Upper lobe of left lung (tissue), 6 donors: ENCODE data around the gene MAP3K12. TPM values are rescaled to one million over a fixed set of nuclear protein-coding genes. Genes with fewer than 3 reads are reported as not detected.

Experiments
- ATAC-seq, 2 donors: fragments of 200-7000 bp; cut with Tn5 transposase; one replicate each; pipeline ENCODE4 v1.9.1; 2022; ENCODE audit warnings: mild to moderate bottlenecking in 2 of 2, moderate library complexity in 2 of 2; ENCODE audit not compliant: low FRiP score in 2 of 2
- DNase-seq, 2 donors: peaks; one replicate each; pipeline ENCODE4 v3.0.0-alpha.2; 2019 to 2020
- H3K27ac ChIP-seq, 4 donors: fragments of 200-600 bp; sonication (generic); one replicate each; pipeline ENCODE4 v1.5.1; 2016 to 2019
- H3K27me3 ChIP-seq, 4 donors: fragments of 200-600 bp; sonication (generic); one replicate each; pipeline ENCODE4 v1.5.1; 2017 to 2019
- H3K36me3 ChIP-seq, 4 donors: fragments of 200-600 bp; sonication (generic); one replicate each; pipeline ENCODE4 v1.5.1; 2016 to 2019
- H3K4me1 ChIP-seq, 4 donors: fragments of 200-600 bp; sonication (generic); one replicate each; pipeline ENCODE4 v1.5.1; 2018 to 2019
- H3K4me3 ChIP-seq, 4 donors: fragments of 200-600 bp; sonication (generic); one replicate each; pipeline ENCODE4 v1.5.1; 2017 to 2019; ENCODE audit warnings: mild to moderate bottlenecking in 2 of 4, moderate library complexity in 1 of 4
- H3K9me3 ChIP-seq, 4 donors: fragments of 200-600 bp; sonication (generic); one replicate each; pipeline ENCODE4 v1.5.1; 2018 to 2019
- EP300 ChIP-seq, 4 donors: sonication (generic); formaldehyde crosslinking; IDR thresholded peaks; one replicate each; pipeline ENCODE4 v1.5.1; 2017; ENCODE audit warnings: antibody characterized with exemption in 4 of 4, control low read depth in 2 of 4
- POLR2A ChIP-seq, 4 donors: fragments of 450-650 bp; IDR thresholded peaks; one replicate each; pipeline ENCODE4 v1.5.1; 2016 to 2017; ENCODE audit warnings: antibody characterized with exemption in 4 of 4, mild to moderate bottlenecking in 2 of 4
- POLR2AphosphoS5 ChIP-seq, 2 donors: sonication (generic); formaldehyde crosslinking; IDR thresholded peaks; one replicate each; pipeline ENCODE4 v1.5.1; 2017; ENCODE audit warnings: antibody characterized with exemption in 2 of 2
- WGBS, 2 donors: methylation state at CpG; one replicate each; pipeline ENCODE4 v1.1.5; 2017 to 2018; 5-methylcytosine and 5-hydroxymethylcytosine counted together
- total RNA-seq, 6 donors: library from RNA; depleted of rRNA in 4 of 6; stranded (reverse); fragments of >200 nt in 4 of 6; gene quantifications; one replicate each; pipeline versions ENCODE4 v1.1.0 to v1.2.1, GENCODE V29; 2016 to 2021
- TF ChIP-seq, protein P1 (sequence below), 6 experiments: fragments of 450-650 bp in 4 of 6; fragments of 200-600 bp in 2 of 6; sonication (generic) in 2 of 6; IDR thresholded peaks; one replicate each; pipeline ENCODE4 v1.5.1; 2016 to 2019; ENCODE audit warnings: antibody characterized with exemption in 6 of 6
- donor health status: DM: no; HTN: no; CAD: no; lungs with moderate emphysema.
- donor health status: DM: no; HTN: yes; CAD: no; lungs with severe emphysema.

MAP3K12 gene
- total RNA-seq, 6 donors from 2014 or later: 9.6 to 87.0 (median 17.4) TPM

DNA sequence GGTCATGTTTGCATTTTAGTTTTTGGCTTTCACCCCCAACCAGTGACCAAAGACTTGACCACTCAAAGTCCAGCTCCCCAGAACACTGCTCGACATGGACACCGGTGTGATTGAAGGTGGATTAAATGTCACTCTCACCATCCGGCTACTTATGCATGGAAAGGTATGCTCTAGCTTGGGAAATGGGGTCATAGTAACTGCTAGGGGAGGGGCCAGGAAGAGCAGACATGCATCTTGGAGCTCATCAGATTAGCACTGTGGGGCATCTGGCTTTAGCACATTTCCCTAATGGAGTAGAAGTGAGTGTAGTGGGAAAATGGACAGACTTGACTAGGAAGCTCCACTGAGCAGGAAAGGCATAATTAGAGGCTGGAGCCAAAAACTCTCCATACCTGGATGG lies 44.6 kb downstream of the MAP3K12 start:
- 59 to 65% methylated on average over 3 of the region's 3 CpGs for WGBS, 2 donors
- TF ChIP-seq EP300 (IDR thresholded peaks at IDR 0.05) (no peak), POLR2AphosphoS5 (IDR thresholded peaks at IDR 0.05) (no peak), POLR2A (IDR thresholded peaks at IDR 0.05) (no peak)
- TF ChIP-seq, protein P1, sequence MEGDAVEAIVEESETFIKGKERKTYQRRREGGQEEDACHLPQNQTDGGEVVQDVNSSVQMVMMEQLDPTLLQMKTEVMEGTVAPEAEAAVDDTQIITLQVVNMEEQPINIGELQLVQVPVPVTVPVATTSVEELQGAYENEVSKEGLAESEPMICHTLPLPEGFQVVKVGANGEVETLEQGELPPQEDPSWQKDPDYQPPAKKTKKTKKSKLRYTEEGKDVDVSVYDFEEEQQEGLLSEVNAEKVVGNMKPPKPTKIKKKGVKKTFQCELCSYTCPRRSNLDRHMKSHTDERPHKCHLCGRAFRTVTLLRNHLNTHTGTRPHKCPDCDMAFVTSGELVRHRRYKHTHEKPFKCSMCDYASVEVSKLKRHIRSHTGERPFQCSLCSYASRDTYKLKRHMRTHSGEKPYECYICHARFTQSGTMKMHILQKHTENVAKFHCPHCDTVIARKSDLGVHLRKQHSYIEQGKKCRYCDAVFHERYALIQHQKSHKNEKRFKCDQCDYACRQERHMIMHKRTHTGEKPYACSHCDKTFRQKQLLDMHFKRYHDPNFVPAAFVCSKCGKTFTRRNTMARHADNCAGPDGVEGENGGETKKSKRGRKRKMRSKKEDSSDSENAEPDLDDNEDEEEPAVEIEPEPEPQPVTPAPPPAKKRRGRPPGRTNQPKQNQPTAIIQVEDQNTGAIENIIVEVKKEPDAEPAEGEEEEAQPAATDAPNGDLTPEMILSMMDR (IDR thresholded peaks at IDR 0.05): no peak
- Histone ChIP-seq H3K4me3 (peak overlapping the region in 1 of 4 donors; percentile 84), H3K27ac (no peak overlapping the region), H3K9me3 (no peaks in the 10 kb centered on the region), H3K27me3 (no peaks in the 10 kb centered on the region), H3K36me3 (peaks cover 50 to 56% (median 53%) of the 10 kb centered on the region in 4 donors), H3K4me1 (peaks cover 20 to 27% (median 25%) of the 10 kb centered on the region in 4 donors)
- DNase-seq (no peak), ATAC-seq (no peak)

DNA sequence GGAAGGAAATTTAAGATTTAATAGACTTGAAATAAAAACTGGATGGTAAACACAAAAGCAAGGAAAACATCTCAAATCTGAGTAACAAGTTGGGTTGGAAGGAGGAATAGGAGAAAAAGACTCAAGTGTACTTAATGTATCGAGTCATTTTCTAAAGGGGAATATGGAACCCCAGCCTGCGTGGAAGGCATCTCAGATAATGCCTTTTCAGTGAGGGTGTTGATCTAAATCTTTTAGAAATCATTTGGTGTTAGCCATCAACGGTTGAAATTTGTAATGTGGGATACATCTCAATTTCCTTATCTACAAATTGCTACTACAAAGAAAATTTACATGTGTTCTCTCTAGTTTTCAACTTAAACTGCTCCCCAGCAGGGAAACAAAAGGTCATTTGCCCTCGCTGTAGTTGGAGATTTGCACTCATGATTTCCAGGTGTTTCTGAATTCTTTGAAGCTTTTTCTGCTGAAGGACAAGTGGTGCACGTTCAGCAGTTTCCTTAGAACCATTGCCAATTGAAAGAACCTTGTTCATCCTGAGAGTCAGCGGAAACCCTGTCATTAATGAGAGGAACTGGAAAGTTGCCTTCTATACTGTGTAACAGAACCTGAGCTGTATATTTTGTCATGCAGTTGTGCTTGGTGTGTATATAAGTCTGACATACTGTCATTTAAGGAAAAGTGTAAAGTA lies 45.2 kb downstream of the MAP3K12 start:
- Histone ChIP-seq H3K27ac (peak overlapping the region in 1 of 4 donors; percentile 98), H3K36me3 (peaks cover 44 to 51% (median 47%) of the 10 kb centered on the region in 4 donors), H3K27me3 (no peaks in the 10 kb centered on the region), H3K4me3 (peak overlapping the region in 2 of 4 donors; percentile 84 to 89), H3K9me3 (no peaks in the 10 kb centered on the region), H3K4me1 (peaks cover 20 to 27% (median 25%) of the 10 kb centered on the region in 4 donors)
- TF ChIP-seq, protein P1 (IDR thresholded peaks at IDR 0.05): no peak
- TF ChIP-seq POLR2AphosphoS5 (IDR thresholded peaks at IDR 0.05) (no peak), EP300 (IDR thresholded peaks at IDR 0.05) (no peak), POLR2A (IDR thresholded peaks at IDR 0.05) (no peak)
- WGBS, 2 donors: 39% methylated on average over 6 of the region's 6 CpGs
- ATAC-seq: no peak
- DNase-seq: no peak

DNA sequence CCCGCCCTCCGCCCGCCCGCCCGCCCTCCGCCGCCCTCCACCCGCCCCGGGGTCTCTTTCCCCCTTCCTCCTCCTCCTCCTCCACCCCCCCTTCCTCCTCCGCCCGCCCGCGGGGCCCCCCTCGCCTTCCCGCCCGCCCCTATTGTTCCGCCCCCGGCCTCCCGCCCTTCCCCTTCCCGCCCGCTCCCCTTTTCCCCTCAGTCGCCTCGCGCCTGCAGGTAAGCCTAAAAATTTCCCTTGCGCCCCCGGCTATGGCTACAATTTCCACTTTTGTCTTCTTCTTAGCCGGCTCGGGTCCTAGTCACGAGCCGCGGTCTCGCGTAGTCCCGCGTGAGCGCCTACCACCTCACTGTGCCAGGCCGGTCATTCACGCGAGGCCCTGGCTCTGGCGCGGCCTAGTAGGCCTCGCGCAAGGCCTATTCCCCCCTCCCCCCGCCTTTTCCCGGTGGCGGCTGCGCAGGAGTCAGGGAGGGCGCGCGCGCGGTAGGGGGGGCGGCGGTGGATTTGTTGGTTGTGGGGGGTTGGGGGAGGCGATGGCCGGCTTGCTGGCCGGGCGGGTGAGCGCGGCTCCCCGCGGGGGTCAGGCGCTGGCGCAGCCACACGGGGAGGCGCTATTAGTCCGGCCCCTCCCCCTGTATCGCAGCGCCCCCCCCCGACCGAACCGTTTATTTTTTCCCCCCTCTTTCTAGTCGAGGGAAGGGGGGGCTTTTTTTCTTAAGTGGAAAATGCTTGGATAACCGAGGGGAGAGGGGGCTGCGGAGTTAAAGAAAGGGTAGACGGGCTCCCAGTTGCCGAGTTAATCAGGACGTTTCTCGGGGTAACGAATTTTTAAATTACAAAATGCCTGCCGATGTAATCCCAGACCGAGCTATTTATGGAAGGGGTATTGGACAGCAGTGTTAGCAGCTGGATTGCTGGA lies 46.8 kb downstream of the MAP3K12 start:
- 0% methylated on average over 14 to 47 of the region's 82 CpGs for whole genome bisulfite sequencing, 2 donors
- no peaks in the 10 kb centered on the region for H3K27me3 ChIP-seq
- peaks cover 27 to 50% (median 37%) of the 10 kb centered on the region in 4 donors for H3K36me3 ChIP-seq
- DNase-seq (peak; percentile 89 to 96), ATAC-seq (peak; percentile 89 to 93)
- no peaks in the 10 kb centered on the region for H3K9me3 ChIP-seq
- peak overlapping the region; percentile 63 to 89 (median 77) for H3K4me3 ChIP-seq
- TF ChIP-seq EP300 (IDR thresholded peaks at IDR 0.05): no peak
- TF ChIP-seq POLR2AphosphoS5 (IDR thresholded peaks at IDR 0.05): peak; percentile 54 to 70
- TF ChIP-seq POLR2A (IDR thresholded peaks at IDR 0.05): peak in 2 of 4 donors; percentile 11 to 13
- TF ChIP-seq, protein P1 (IDR thresholded peaks at IDR 0.05): peak in 2 of 6 experiments; percentile 42 to 60
- H3K4me1 ChIP-seq: peaks cover 20 to 27% (median 25%) of the 10 kb centered on the region in 4 donors
- H3K27ac ChIP-seq: peak overlapping the region; percentile 97 to 99 (median 98)

DNA sequence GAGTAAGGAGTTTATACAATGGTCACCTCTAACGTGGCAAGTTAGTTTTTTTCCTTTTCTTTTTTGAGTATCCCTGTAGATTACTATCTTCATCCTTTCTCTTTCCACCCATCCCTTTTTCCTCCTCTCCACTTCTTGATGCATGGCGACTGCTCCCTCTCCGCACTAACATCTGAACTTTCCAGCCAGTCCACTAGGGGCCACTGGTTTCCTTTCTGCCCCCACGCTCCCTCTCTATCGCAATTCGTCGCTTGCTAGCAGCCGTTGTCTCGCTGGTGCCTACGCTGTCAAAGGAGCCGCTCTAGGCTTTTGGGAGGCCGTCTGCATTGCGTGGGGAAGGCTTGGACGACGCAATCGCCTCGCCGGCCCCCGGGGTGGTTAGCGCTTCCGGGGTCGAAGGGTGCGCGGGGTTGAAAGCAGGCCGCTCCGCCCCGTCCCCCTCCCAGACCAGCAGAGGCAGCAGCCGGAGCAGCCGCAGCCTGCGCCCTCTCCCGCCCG lies 47.5 kb downstream of the MAP3K12 start, which contains the start of gene PCBP2:
Gene PCBP2 (plus strand): TSS at position 442 of the 498 bp plus-strand sequence. CDS start 2,699 bp downstream, outside the sequence.
- peak; percentile 98 to 99 for DNase-seq
- Histone ChIP-seq H3K4me3 (peak within 1 kb of the TSS; percentile 63 to 89 (median 77)), H3K36me3 (peaks cover 20 to 50% (median 36%) of the 10 kb centered on the region in 4 donors), H3K27ac (peak within 1 kb of the TSS; percentile 97 to 99 (median 98)), H3K4me1 (peaks cover 20 to 29% (median 25%) of the 10 kb centered on the region in 4 donors), H3K9me3 (no peaks in the 10 kb centered on the region), H3K27me3 (no peaks in the 10 kb centered on the region)
- 0% methylated on average over 9 to 13 of the region's 32 CpGs for WGBS, 2 donors
- peak; percentile 98 to 99 for ATAC-seq
- TF ChIP-seq EP300 (IDR thresholded peaks at IDR 0.05): peak in 1 of 4 donors; percentile 5
- TF ChIP-seq POLR2A (IDR thresholded peaks at IDR 0.05): peak in 2 of 4 donors; percentile 45 to 84
- TF ChIP-seq, protein P1 (IDR thresholded peaks at IDR 0.05): peak; percentile 70 to 96 (median 94)
- peak; percentile 93 to 95 for TF ChIP-seq POLR2AphosphoS5 (IDR thresholded peaks at IDR 0.05)
